ENCODE data around the gene ARHGAP27.

The ARHGAP27 gene

GRCh38 chr17:45367216-45367615 lies 65.5 kb downstream of the ARHGAP27 start:
- H2AK5ac ChIP-seq (ENCODE audit: low read depth, low read length): no peak overlapping the region
- H2BK15ac ChIP-seq (ENCODE audit: low read length): peak overlapping the region; percentile 55
- H3K27ac ChIP-seq (replicated peaks; ENCODE audit: low read length): no peak overlapping the region
- peak overlapping the region; percentile 13 for H3K9ac ChIP-seq (ENCODE audit: low read depth, low read length, poor library complexity)
- peak overlapping the region; percentile 60 for H3K23ac ChIP-seq (ENCODE audit: low read depth, low read length, poor library complexity)
- no peak overlapping the region for H3K14ac ChIP-seq (ENCODE audit: low read length)
- no peak overlapping the region for H3K4me2 ChIP-seq (ENCODE audit: insufficient read depth, low read length, poor library complexity, severe bottlenecking)
- H2AFZ ChIP-seq (ENCODE audit: low read length): no peak overlapping the region
- no CpG with 5 or more reads among the region's 7 CpGs for WGBS, 2 donors (ENCODE audit: extremely low coverage in 2 of 2, insufficient read length in 2 of 2, insufficient replicate concordance in 1 of 2)
- H4K8ac ChIP-seq (ENCODE audit: low read depth, low read length): no peak overlapping the region
- H3K4me1 ChIP-seq (ENCODE audit: control insufficient read depth in 2 of 2, insufficient read depth in 1 of 2, low read depth in 1 of 2, low read length in 2 of 2): peaks cover 13 to 18% of the 10 kb centered on the region in 2 donors
- no peaks in the 10 kb centered on the region for H3K79me1 ChIP-seq (ENCODE audit: low read depth, low read length)
- H3K9me3 ChIP-seq (replicated peaks in 1 of 2; ENCODE audit: control insufficient read depth in 2 of 2, insufficient read depth in 1 of 2, low read depth in 1 of 2, low read length in 2 of 2): peaks cover 0 to 2% of the 10 kb centered on the region in 2 donors
- no peaks in the 10 kb centered on the region for H3K36me3 ChIP-seq (replicated peaks in 1 of 2; ENCODE audit: control insufficient read depth in 2 of 2, insufficient read depth in 2 of 2, low read length in 2 of 2)
- H2BK12ac ChIP-seq (ENCODE audit: low read length): no peak overlapping the region
- no peak overlapping the region for H3K4me3 ChIP-seq (ENCODE audit: low read length in 2 of 2)
- no peak overlapping the region for H2BK120ac ChIP-seq (ENCODE audit: low read depth, low read length)
- H3K27me3 ChIP-seq (ENCODE audit: control insufficient read depth in 3 of 3, insufficient read depth in 3 of 3, low read depth in 1 of 3, low read length in 3 of 3): peaks cover 0 to 4% (median 0%) of the 10 kb centered on the region in 3 experiments
- H4K91ac ChIP-seq (ENCODE audit: low read depth, low read length, poor library complexity): no peak overlapping the region
- peak overlapping the region; percentile 23 for H3K18ac ChIP-seq (ENCODE audit: low read length)
- no peak overlapping the region for H2BK5ac ChIP-seq (ENCODE audit: low read length)
- no peak for DNase-seq (ENCODE audit: low spot score)
- no peak overlapping the region for H3K4ac ChIP-seq (ENCODE audit: low read length)

GRCh38 chr17:45366691-45367090 lies 66.0 kb downstream of the ARHGAP27 start:
- WGBS, 2 donors (ENCODE audit: extremely low coverage in 2 of 2, insufficient read length in 2 of 2, insufficient replicate concordance in 1 of 2): no CpG with 5 or more reads among the region's 6 CpGs
- Histone ChIP-seq H3K27me3 (ENCODE audit: control insufficient read depth in 3 of 3, insufficient read depth in 3 of 3, low read depth in 1 of 3, low read length in 3 of 3) (peaks cover 0 to 4% (median 0%) of the 10 kb centered on the region in 3 experiments), H2BK5ac (ENCODE audit: low read length) (peak overlapping the region; percentile 72), H3K4ac (ENCODE audit: low read length) (no peak overlapping the region), H3K18ac (ENCODE audit: low read length) (peak overlapping the region; percentile 55), H3K79me1 (ENCODE audit: low read depth, low read length) (no peaks in the 10 kb centered on the region), H2BK120ac (ENCODE audit: low read depth, low read length) (no peak overlapping the region), H3K14ac (ENCODE audit: low read length) (no peak overlapping the region), H3K4me3 (ENCODE audit: low read length in 2 of 2) (no peak overlapping the region), H3K36me3 (replicated peaks in 1 of 2; ENCODE audit: control insufficient read depth in 2 of 2, insufficient read depth in 2 of 2, low read length in 2 of 2) (no peaks in the 10 kb centered on the region), H2AFZ (ENCODE audit: low read length) (no peak overlapping the region), H2BK12ac (ENCODE audit: low read length) (no peak overlapping the region), H3K27ac (replicated peaks; ENCODE audit: low read length) (no peak overlapping the region), H2AK5ac (ENCODE audit: low read depth, low read length) (peak overlapping the region; percentile 57), H4K8ac (ENCODE audit: low read depth, low read length) (no peak overlapping the region), H4K91ac (ENCODE audit: low read depth, low read length, poor library complexity) (no peak overlapping the region), H3K9me3 (replicated peaks in 1 of 2; ENCODE audit: control insufficient read depth in 2 of 2, insufficient read depth in 1 of 2, low read depth in 1 of 2, low read length in 2 of 2) (peaks cover 0 to 2% of the 10 kb centered on the region in 2 donors), H2BK15ac (ENCODE audit: low read length) (peak overlapping the region; percentile 20), H3K9ac (ENCODE audit: low read depth, low read length, poor library complexity) (no peak overlapping the region), H3K4me2 (ENCODE audit: insufficient read depth, low read length, poor library complexity, severe bottlenecking) (no peak overlapping the region), H3K4me1 (ENCODE audit: control insufficient read depth in 2 of 2, insufficient read depth in 1 of 2, low read depth in 1 of 2, low read length in 2 of 2) (peaks cover 9 to 14% of the 10 kb centered on the region in 2 donors), H3K23ac (ENCODE audit: low read depth, low read length, poor library complexity) (no peak overlapping the region)
- no peak for DNase-seq (ENCODE audit: low spot score)

GRCh38 chr17:45366049-45366448 lies 66.6 kb downstream of the ARHGAP27 start:
- peaks cover 0 to 2% of the 10 kb centered on the region in 2 donors for H3K9me3 ChIP-seq (replicated peaks in 1 of 2; ENCODE audit: control insufficient read depth in 2 of 2, insufficient read depth in 1 of 2, low read depth in 1 of 2, low read length in 2 of 2)
- no peak overlapping the region for H3K27ac ChIP-seq (replicated peaks; ENCODE audit: low read length)
- H2BK15ac ChIP-seq (ENCODE audit: low read length): peak overlapping the region; percentile 20
- H3K14ac ChIP-seq (ENCODE audit: low read length): no peak overlapping the region
- WGBS, 2 donors (ENCODE audit: extremely low coverage in 2 of 2, insufficient read length in 2 of 2, insufficient replicate concordance in 1 of 2): no CpG with 5 or more reads among the region's 3 CpGs
- no peak overlapping the region for H3K4me2 ChIP-seq (ENCODE audit: insufficient read depth, low read length, poor library complexity, severe bottlenecking)
- H2BK5ac ChIP-seq (ENCODE audit: low read length): peak overlapping the region; percentile 72
- peak overlapping the region; percentile 25 for H2AK5ac ChIP-seq (ENCODE audit: low read depth, low read length)
- no peak overlapping the region for H4K8ac ChIP-seq (ENCODE audit: low read depth, low read length)
- DNase-seq (ENCODE audit: low spot score): no peak
- H3K79me1 ChIP-seq (ENCODE audit: low read depth, low read length): no peaks in the 10 kb centered on the region
- no peak overlapping the region for H4K91ac ChIP-seq (ENCODE audit: low read depth, low read length, poor library complexity)
- no peak overlapping the region for H3K4ac ChIP-seq (ENCODE audit: low read length)
- no peak overlapping the region for H3K18ac ChIP-seq (ENCODE audit: low read length)
- peaks cover 0 to 4% (median 0%) of the 10 kb centered on the region in 3 experiments for H3K27me3 ChIP-seq (ENCODE audit: control insufficient read depth in 3 of 3, insufficient read depth in 3 of 3, low read depth in 1 of 3, low read length in 3 of 3)
- no peaks in the 10 kb centered on the region for H3K36me3 ChIP-seq (replicated peaks in 1 of 2; ENCODE audit: control insufficient read depth in 2 of 2, insufficient read depth in 2 of 2, low read length in 2 of 2)
- no peak overlapping the region for H3K23ac ChIP-seq (ENCODE audit: low read depth, low read length, poor library complexity)
- H3K9ac ChIP-seq (ENCODE audit: low read depth, low read length, poor library complexity): no peak overlapping the region
- no peak overlapping the region for H3K4me3 ChIP-seq (ENCODE audit: low read length in 2 of 2)
- H2AFZ ChIP-seq (ENCODE audit: low read length): no peak overlapping the region
- H2BK12ac ChIP-seq (ENCODE audit: low read length): no peak overlapping the region
- no peak overlapping the region for H2BK120ac ChIP-seq (ENCODE audit: low read depth, low read length)
- H3K4me1 ChIP-seq (ENCODE audit: control insufficient read depth in 2 of 2, insufficient read depth in 1 of 2, low read depth in 1 of 2, low read length in 2 of 2): peaks cover 4 to 14% of the 10 kb centered on the region in 2 donors

- H4K91ac ChIP-seq (ENCODE audit: low read depth, low read length, poor library complexity): no peak overlapping the region
- peak overlapping the region; percentile 70 for H4K8ac ChIP-seq (ENCODE audit: low read depth, low read length)
- H2BK12ac ChIP-seq (ENCODE audit: low read length): no peak overlapping the region
- peak overlapping the region; percentile 17 for H3K23ac ChIP-seq (ENCODE audit: low read depth, low read length, poor library complexity)
- H2AK5ac ChIP-seq (ENCODE audit: low read depth, low read length): peak overlapping the region; percentile 42
- H3K4me2 ChIP-seq (ENCODE audit: insufficient read depth, low read length, poor library complexity, severe bottlenecking): no peak overlapping the region
- H3K18ac ChIP-seq (ENCODE audit: low read length): peak overlapping the region; percentile 74
- H3K4me1 ChIP-seq (ENCODE audit: control insufficient read depth in 2 of 2, insufficient read depth in 1 of 2, low read depth in 1 of 2, low read length in 2 of 2): peaks cover 4 to 14% of the 10 kb centered on the region in 2 donors
- no peak overlapping the region for H3K14ac ChIP-seq (ENCODE audit: low read length)
- no peak overlapping the region for H3K9ac ChIP-seq (ENCODE audit: low read depth, low read length, poor library complexity)
- H3K4me3 ChIP-seq (ENCODE audit: low read length in 2 of 2): no peak overlapping the region
- no CpG with 5 or more reads among the region's 17 CpGs for WGBS, 2 donors (ENCODE audit: extremely low coverage in 2 of 2, insufficient read length in 2 of 2, insufficient replicate concordance in 1 of 2)
- H3K36me3 ChIP-seq (replicated peaks in 1 of 2; ENCODE audit: control insufficient read depth in 2 of 2, insufficient read depth in 2 of 2, low read length in 2 of 2): no peaks in the 10 kb centered on the region
- H2BK15ac ChIP-seq (ENCODE audit: low read length): peak overlapping the region; percentile 59
- H3K79me1 ChIP-seq (ENCODE audit: low read depth, low read length): no peaks in the 10 kb centered on the region
- H3K4ac ChIP-seq (ENCODE audit: low read length): peak overlapping the region; percentile 26
- no peak overlapping the region for H3K27ac ChIP-seq (replicated peaks; ENCODE audit: low read length)
- peaks cover 0 to 4% (median 0%) of the 10 kb centered on the region in 3 experiments for H3K27me3 ChIP-seq (ENCODE audit: control insufficient read depth in 3 of 3, insufficient read depth in 3 of 3, low read depth in 1 of 3, low read length in 3 of 3)
- H3K9me3 ChIP-seq (replicated peaks in 1 of 2; ENCODE audit: control insufficient read depth in 2 of 2, insufficient read depth in 1 of 2, low read depth in 1 of 2, low read length in 2 of 2): peaks cover 0 to 2% of the 10 kb centered on the region in 2 donors
- H2BK120ac ChIP-seq (ENCODE audit: low read depth, low read length): no peak overlapping the region
- H2BK5ac ChIP-seq (ENCODE audit: low read length): no peak overlapping the region
- peak overlapping the region; percentile 88 for H2AFZ ChIP-seq (ENCODE audit: low read length)
- no peak for DNase-seq (ENCODE audit: low spot score)
These were observed 67.9 kb downstream of the ARHGAP27 start for GRCh38 chr17:45364531-45365390.

Data from neuronal stem cell (in vitro differentiated cells).